HCT116 (cell line): ENCODE results near the gene APBB2. TPM values are rescaled to one million over a fixed set of nuclear protein-coding genes. Genes with fewer than 3 reads are reported as not detected.

Experiments
- ATAC-seq: fragments of 200-7000 bp; cut with Tn5 transposase; 2 replicates; pipeline ENCODE4 v1.9.1; 2020; ENCODE audit warnings: mild to moderate bottlenecking, moderate library complexity
- BruUV-seq: library from RNA; stranded (reverse); fragments of 400-500 nt; replicated peaks from 2 replicates; lab custom pipeline; 2021; lab: Mats Ljungman, UMichigan
- CTCF ChIA-PET: fragments of 300-600 bp; sonication (Branson Sonifier 250); formaldehyde crosslinking; loops from one replicate; lab custom pipeline; 2021; ENCODE audit warnings: antibody characterized with exemption; lab: Charles Lee
- POLR2A ChIA-PET: fragments of 300-600, 350-600 bp; sonication (Branson Sonifier 250); formaldehyde crosslinking; loops from one replicate; lab custom pipeline; 2021; ENCODE audit warnings: antibody characterized with exemption; lab: Charles Lee
- RAD21 ChIA-PET, 2 experiments: fragments of 300-600 bp; sonication (Branson Sonifier 250); formaldehyde crosslinking; loops; one replicate each; lab custom pipeline; 2023; ENCODE audit warnings: low total read pairs in 2 of 2; ENCODE audit not compliant: uncharacterized antibody in 2 of 2, unreplicated experiment in 2 of 2, low non-redundant PET in 1 of 2; lab: Charles Lee
- DNase-seq: peaks from one replicate; pipeline ENCODE4 v3.0.0-alpha.2; 2010; ENCODE audit warnings: low read depth, low spot score
- H2AFZ ChIP-seq: fragments of 200-600 bp; shearing (Covaris generic), sonication (generic); 2 replicates; pipeline ENCODE4 v1.6.1; 2017; ENCODE audit warnings: low read depth, mixed run types, mixed read lengths, antibody characterized with exemption, low read length; ENCODE audit not compliant: poor library complexity, severe bottlenecking
- H3K27ac ChIP-seq: 2 replicates; pipeline ENCODE4 v1.5.1; 2012; ENCODE audit warnings: low read depth, low read length
- H3K27me3 ChIP-seq: fragments of 200-600 bp; sonication (generic); 2 replicates; pipeline ENCODE4 v1.6.1; 2016; ENCODE audit warnings: mixed run types, low read length, mixed read lengths; ENCODE audit not compliant: insufficient read depth
- H3K36me3 ChIP-seq, 2 experiments: fragments of 200-500 bp in 1 of 2; fragments of 200-600 bp in 1 of 2; sonication (Bioruptor generic) in 1 of 2; sonication (generic) in 1 of 2; 2 replicates each; pipeline versions ENCODE4 v1.5.1 to v1.6.1; 2014 to 2016; ENCODE audit warnings: low read length in 2 of 2, inconsistent platforms in 1 of 2, mixed read lengths in 1 of 2, mixed run types in 1 of 2; ENCODE audit not compliant: insufficient read depth in 2 of 2, control insufficient read depth in 1 of 2
- H3K4me1 ChIP-seq, 2 experiments: fragments of 200-600 bp in 1 of 2; sonication (generic) in 1 of 2; 2 replicates each; pipeline versions ENCODE4 v1.5.1 to v1.6.1; 2012 to 2017; ENCODE audit warnings: low read length in 2 of 2, inconsistent platforms in 1 of 2, mild to moderate bottlenecking in 1 of 2, mixed read lengths in 1 of 2, mixed run types in 1 of 2, moderate library complexity in 1 of 2; ENCODE audit not compliant: insufficient read depth in 2 of 2, control insufficient read depth in 1 of 2
- H3K4me2 ChIP-seq: fragments of 200-600 bp; sonication (generic); 2 replicates; pipeline ENCODE4 v1.6.1; 2017; ENCODE audit warnings: mixed run types, low read length, mixed read lengths
- H3K4me3 ChIP-seq, 2 experiments: fragments of 200-600 bp in 1 of 2; sonication (generic) in 1 of 2; replicated peaks in 1 of 2; 2 replicates each; pipeline ENCODE4 v1.5.1; 2011 to 2016; ENCODE audit warnings: low read length in 2 of 2, control low read depth in 1 of 2, low read depth in 1 of 2, mild to moderate bottlenecking in 1 of 2, mixed read lengths in 1 of 2, mixed run types in 1 of 2
- H3K79me2 ChIP-seq: fragments of 200-600 bp; sonication (generic); 2 replicates; pipeline ENCODE4 v1.6.1; 2017; ENCODE audit warnings: mild to moderate bottlenecking, mixed run types, low read length, moderate library complexity, mixed read lengths; ENCODE audit not compliant: insufficient read depth
- H3K9ac ChIP-seq: fragments of 200-600 bp; sonication (generic); 2 replicates; pipeline ENCODE4 v1.6.1; 2016; ENCODE audit warnings: low read length, mixed read lengths
- H3K9me2 ChIP-seq: fragments of 200-600 bp; sonication (generic), shearing (Covaris generic); 2 replicates; pipeline ENCODE4 v1.6.1; 2017; ENCODE audit warnings: mixed run types, mild to moderate bottlenecking, moderate library complexity; ENCODE audit not compliant: insufficient read depth
- H3K9me3 ChIP-seq, 2 experiments: fragments of 200-500 bp in 1 of 2; fragments of 200-600 bp in 1 of 2; sonication (Bioruptor generic) in 1 of 2; sonication (generic) in 1 of 2; 2 replicates each; pipeline ENCODE4 v1.6.1; 2014 to 2017; ENCODE audit warnings: low read length in 2 of 2, mixed read lengths in 2 of 2, inconsistent platforms in 1 of 2, low read depth in 1 of 2, mild to moderate bottlenecking in 1 of 2, mixed run types in 1 of 2, moderate library complexity in 1 of 2; ENCODE audit not compliant: control insufficient read depth in 1 of 2, insufficient read depth in 1 of 2
- H4K20me1 ChIP-seq: fragments of 200-600 bp; sonication (generic), shearing (Covaris generic); 2 replicates; pipeline ENCODE4 v1.6.1; 2017; ENCODE audit warnings: mixed run types, mild to moderate bottlenecking, moderate library complexity; ENCODE audit not compliant: insufficient read depth
- CBX3 ChIP-seq: IDR thresholded peaks from 2 replicates; pipeline ENCODE4 v1.6.1; 2012; ENCODE audit warnings: low read depth
- CTCF ChIP-seq, 3 experiments: fragments of 200-600 bp in 1 of 3; sonication (generic) in 1 of 3; IDR thresholded peaks in 2 of 3; conservative IDR thresholded peaks in 1 of 3; 2 replicates each; pipeline ENCODE4 v1.5.1; 2012 to 2017; ENCODE audit warnings: low read depth in 2 of 3, low read length in 2 of 3, antibody characterized with exemption in 1 of 3, borderline replicate concordance in 1 of 3, control low read depth in 1 of 3, mild to moderate bottlenecking in 1 of 3, mixed read lengths in 1 of 3, mixed run types in 1 of 3, moderate library complexity in 1 of 3; ENCODE audit not compliant: insufficient read depth in 1 of 3
- EZH2 ChIP-seq: fragments of 200-600 bp; sonication (generic); IDR thresholded peaks from 2 replicates; pipeline ENCODE4 v1.6.1; 2017; ENCODE audit warnings: antibody characterized with exemption, mixed run types
- POLR2A ChIP-seq: IDR thresholded peaks from 2 replicates; pipeline ENCODE4 v1.7.0; 2011; ENCODE audit warnings: borderline replicate concordance; ENCODE audit not compliant: insufficient read depth, insufficient read length; ENCODE audit errors: extremely low read depth
- POLR2AphosphoS5 ChIP-seq: IDR thresholded peaks from 2 replicates; pipeline ENCODE4 v1.6.1; 2011; ENCODE audit warnings: mild to moderate bottlenecking, low read depth, low read length, moderate library complexity
- REST ChIP-seq: IDR thresholded peaks from 2 replicates; pipeline ENCODE4 v1.6.1; 2012; ENCODE audit warnings: low read depth
- SRF ChIP-seq: IDR thresholded peaks from 2 replicates; pipeline ENCODE4 v1.6.1; 2012; ENCODE audit warnings: low read depth
- TCF7L2 ChIP-seq: IDR thresholded peaks from 2 replicates; pipeline ENCODE4 v1.7.0; 2011; ENCODE audit warnings: borderline replicate concordance, inconsistent platforms; ENCODE audit not compliant: insufficient read depth, insufficient read length; ENCODE audit errors: extremely low read depth
- intact Hi-C: fragments of 100-400 bp; cut with micrococcal nuclease; formaldehyde crosslinking; loops from 2 replicates; pipeline ENCODE4 v1.10.0; 2022
- total RNA-seq: library from RNA; stranded (reverse); gene quantifications from one replicate; pipeline ENCODE4 v1.2.1, GENCODE V29; 2021; ENCODE audit not compliant: unreplicated experiment

Gene APBB2
- total RNA-seq, 1 experiment from 2014 or later: 72.5 TPM

- Histone ChIP-seq H3K4me2 (no peak overlapping the region), H3K4me3 (no peak overlapping the region), H3K9me2 (no peaks in the 10 kb centered on the region), H3K79me2 (peaks cover 61% of the 10 kb centered on the region), H3K9me3 (no peaks in the 10 kb centered on the region), H3K9ac (no peak overlapping the region), H3K36me3 (no peaks in the 10 kb centered on the region), H2AFZ (no peak overlapping the region), H3K27me3 (no peaks in the 10 kb centered on the region), H3K27ac (no peak overlapping the region), H4K20me1 (peaks cover 9% of the 10 kb centered on the region; the same call in 1 of the 2 replicates), H3K4me1 (no peaks in the 10 kb centered on the region)
- intact Hi-C loops: no loop called here
- ATAC-seq (no peak), DNase-seq (no peak)
- CTCF ChIA-PET: no interaction called here
- RAD21 ChIA-PET: no interaction called here
- POLR2A ChIA-PET: no interaction called here
- BruUV-seq: no TSS peak
- TF ChIP-seq REST: no peak
- TF ChIP-seq TCF7L2: no peak
- no peak for TF ChIP-seq POLR2AphosphoS5
- TF ChIP-seq CBX3: no peak
- TF ChIP-seq CTCF (IDR thresholded peaks at IDR 0.05 in 2 of 3, conservative IDR thresholded peaks at IDR 0.05 in 1 of 3; ENCODE audit: borderline replicate concordance in 1 of 3, insufficient read depth in 1 of 3, low read depth in 2 of 3, low read length in 2 of 3): no peak
- TF ChIP-seq POLR2A: no peak
- no peak for TF ChIP-seq SRF
- no peak for TF ChIP-seq EZH2
Observed at GRCh38 chr4:41069838-41070237, 144.5 kb downstream of the APBB2 start.
